Tibial artery (tissue), 4 donors: ENCODE data around the gene SH3RF1.

Source experiments
- DNase-seq, 2 donors: peaks; one replicate each; pipeline ENCODE4 v3.0.0-alpha.2; 2019
- H3K27ac ChIP-seq, 2 donors: fragments of 200-600 bp; sonication (generic) in 1 of 2; 1 replicate in 1 of 2; 2 replicates in 1 of 2; pipeline ENCODE4 v1.5.1; 2018 to 2019; ENCODE audit warnings: mild to moderate bottlenecking in 1 of 2
- H3K27me3 ChIP-seq, 2 donors: fragments of 200-600 bp; sonication (generic) in 1 of 2; one replicate each; pipeline versions ENCODE4 v1.5.1 to v1.6.0; 2016 to 2019
- H3K36me3 ChIP-seq, 3 donors: fragments of 200-600 bp; sonication (generic) in 2 of 3; one replicate each; pipeline ENCODE4 v1.5.1; 2016 to 2019; ENCODE audit warnings: mild to moderate bottlenecking in 2 of 3
- H3K4me1 ChIP-seq, 4 donors: fragments of 200-600 bp; sonication (generic) in 2 of 4; 1 replicate in 3 of 4; 2 replicates in 1 of 4; pipeline ENCODE4 v1.5.1; 2016 to 2019
- H3K4me3 ChIP-seq, 2 donors: fragments of 200-600 bp; sonication (generic) in 1 of 2; 1 replicate in 1 of 2; 2 replicates in 1 of 2; pipeline ENCODE4 v1.5.1; 2018 to 2019; ENCODE audit warnings: mild to moderate bottlenecking in 2 of 2
- H3K9me3 ChIP-seq, 3 donors: fragments of 200-600 bp; sonication (generic) in 1 of 3; one replicate each; pipeline ENCODE4 v1.5.1; 2016 to 2019
- CTCF ChIP-seq, 2 experiments: fragments of 200-600 bp in 1 of 2; fragments of 450-650 bp in 1 of 2; IDR thresholded peaks; one replicate each; pipeline ENCODE4 v1.5.1; 2017 to 2019; ENCODE audit warnings: antibody characterized with exemption in 2 of 2, mild to moderate bottlenecking in 1 of 2, moderate library complexity in 1 of 2
- intact Hi-C: fragments of 100-400 bp; cut with DNase I; formaldehyde crosslinking; loops from one replicate; pipeline ENCODE4 v1.15.0; 2023; ENCODE audit warnings: low total_unique reads

SH3RF1 gene

GRCh38 chr4:169252339-169253112, 18.2 kb downstream of the SH3RF1 start:
- no peak overlapping the region for H3K4me3 ChIP-seq

GRCh38 chr4:169251291-169252235, 19.2 kb downstream of the SH3RF1 start:
- peaks cover 0 to 88% (median 57%) of the 10 kb centered on the region in 4 donors for H3K4me1 ChIP-seq

More at GRCh38 chr4:169252339-169253112, 18.2 kb downstream of the SH3RF1 start:
- DNase-seq, result no peak
- no peaks in the 10 kb centered on the region for H3K36me3 ChIP-seq
- H3K27ac ChIP-seq, result peak overlapping the region; percentile 42 to 48
- no peaks in the 10 kb centered on the region for H3K9me3 ChIP-seq
- H3K4me1 ChIP-seq, result peaks cover 0 to 88% (median 64%) of the 10 kb centered on the region in 4 donors
- TF ChIP-seq CTCF (IDR thresholded peaks at IDR 0.05), result no peak
- intact Hi-C loops, result no loop called here
- no peaks in the 10 kb centered on the region for H3K27me3 ChIP-seq

GRCh38 chr4:169250796-169251195, 20.0 kb downstream of the SH3RF1 start:
- Histone ChIP-seq H3K27ac (no peak overlapping the region), H3K4me1 (peaks cover 0 to 88% (median 54%) of the 10 kb centered on the region in 4 donors), H3K9me3 (no peaks in the 10 kb centered on the region), H3K36me3 (no peaks in the 10 kb centered on the region), H3K27me3 (no peaks in the 10 kb centered on the region), H3K4me3 (no peak overlapping the region)
- no peak for DNase-seq
- intact Hi-C loops, result no loop called here
- no peak for TF ChIP-seq CTCF (IDR thresholded peaks at IDR 0.05)

More at GRCh38 chr4:169251291-169252235, 19.2 kb downstream of the SH3RF1 start:
- DNase-seq, result no peak
- no peak for TF ChIP-seq CTCF (IDR thresholded peaks at IDR 0.05)
- Histone ChIP-seq H3K36me3 (no peaks in the 10 kb centered on the region), H3K9me3 (no peaks in the 10 kb centered on the region), H3K27ac (peak overlapping the region in 1 of 2 donors; percentile 48), H3K4me3 (no peak overlapping the region), H3K27me3 (no peaks in the 10 kb centered on the region)
- intact Hi-C loops, result no loop called here

- intact Hi-C loops, result no loop called here
- no peak for DNase-seq
- no peak overlapping the region for H3K27ac ChIP-seq
- H3K9me3 ChIP-seq, result no peaks in the 10 kb centered on the region
- no peaks in the 10 kb centered on the region for H3K27me3 ChIP-seq
- H3K36me3 ChIP-seq, result no peaks in the 10 kb centered on the region
- H3K4me1 ChIP-seq, result peaks cover 0 to 82% (median 48%) of the 10 kb centered on the region in 4 donors
- no peak overlapping the region for H3K4me3 ChIP-seq
- TF ChIP-seq CTCF (IDR thresholded peaks at IDR 0.05), result no peak
These were observed 20.8 kb downstream of the SH3RF1 start for GRCh38 chr4:169249999-169250398.

- no peak for TF ChIP-seq CTCF (IDR thresholded peaks at IDR 0.05)
- no peaks in the 10 kb centered on the region for H3K27me3 ChIP-seq
- H3K27ac ChIP-seq, result no peak overlapping the region
- no peaks in the 10 kb centered on the region for H3K36me3 ChIP-seq
- no peak for DNase-seq
- intact Hi-C loops, result no loop called here
- no peaks in the 10 kb centered on the region for H3K9me3 ChIP-seq
- peaks cover 0 to 80% (median 44%) of the 10 kb centered on the region in 4 donors for H3K4me1 ChIP-seq
- no peak overlapping the region for H3K4me3 ChIP-seq
These were observed 21.4 kb downstream of the SH3RF1 start for GRCh38 chr4:169249214-169249973.
